Choroid plexus epithelial cell (primary cell): Measurements from ENCODE around the gene SGSM2.
A peak's percentile ranks its signal among the peaks of the same experiment; 100 is the strongest.

Source experiments
- DNase-seq: peaks from one replicate; pipeline ENCODE4 v3.0.0-alpha.2; 2010; ENCODE audit warnings: low read depth
- H3K4me3 ChIP-seq: 2 replicates; pipeline ENCODE4 v1.5.1; 2011; ENCODE audit warnings: low read depth, mild to moderate bottlenecking, control low read depth, low read length, moderate library complexity
- TF ChIP-seq, protein P1 (sequence below): conservative IDR thresholded peaks from 2 replicates; pipeline ENCODE4 v1.5.1; 2011; ENCODE audit warnings: low read depth, mild to moderate bottlenecking, control low read depth, inconsistent platforms, low read length, moderate library complexity

The SGSM2 gene

DNA sequence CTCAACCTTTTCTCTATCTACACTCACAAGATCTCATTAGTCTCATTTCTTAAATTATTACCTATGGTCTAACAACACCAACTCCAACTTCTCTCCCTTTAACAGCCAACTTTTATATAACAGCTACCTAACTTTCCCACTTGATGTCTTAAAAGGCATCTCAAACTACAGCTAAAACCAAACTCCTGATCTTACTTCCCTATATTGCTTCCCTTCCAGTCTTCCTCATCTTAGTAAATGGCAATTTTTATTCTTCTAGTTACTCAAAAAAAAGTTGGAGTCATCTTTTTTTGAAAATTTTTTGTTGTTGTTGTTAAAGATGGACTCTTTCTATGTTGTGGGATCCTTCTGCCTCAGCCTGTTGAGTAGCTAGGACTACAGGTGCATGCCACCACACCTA, 18.2 kb upstream of the SGSM2 start:
- TF ChIP-seq, protein P1, sequence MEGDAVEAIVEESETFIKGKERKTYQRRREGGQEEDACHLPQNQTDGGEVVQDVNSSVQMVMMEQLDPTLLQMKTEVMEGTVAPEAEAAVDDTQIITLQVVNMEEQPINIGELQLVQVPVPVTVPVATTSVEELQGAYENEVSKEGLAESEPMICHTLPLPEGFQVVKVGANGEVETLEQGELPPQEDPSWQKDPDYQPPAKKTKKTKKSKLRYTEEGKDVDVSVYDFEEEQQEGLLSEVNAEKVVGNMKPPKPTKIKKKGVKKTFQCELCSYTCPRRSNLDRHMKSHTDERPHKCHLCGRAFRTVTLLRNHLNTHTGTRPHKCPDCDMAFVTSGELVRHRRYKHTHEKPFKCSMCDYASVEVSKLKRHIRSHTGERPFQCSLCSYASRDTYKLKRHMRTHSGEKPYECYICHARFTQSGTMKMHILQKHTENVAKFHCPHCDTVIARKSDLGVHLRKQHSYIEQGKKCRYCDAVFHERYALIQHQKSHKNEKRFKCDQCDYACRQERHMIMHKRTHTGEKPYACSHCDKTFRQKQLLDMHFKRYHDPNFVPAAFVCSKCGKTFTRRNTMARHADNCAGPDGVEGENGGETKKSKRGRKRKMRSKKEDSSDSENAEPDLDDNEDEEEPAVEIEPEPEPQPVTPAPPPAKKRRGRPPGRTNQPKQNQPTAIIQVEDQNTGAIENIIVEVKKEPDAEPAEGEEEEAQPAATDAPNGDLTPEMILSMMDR: no peak
- no peak for DNase-seq
- no peak overlapping the region for H3K4me3 ChIP-seq

GRCh38 chr17:2321399-2321798, 15.9 kb upstream of the SGSM2 start:
- TF ChIP-seq, protein P1: no peak
- no peak for DNase-seq
- H3K4me3 ChIP-seq: no peak overlapping the region

DNA sequence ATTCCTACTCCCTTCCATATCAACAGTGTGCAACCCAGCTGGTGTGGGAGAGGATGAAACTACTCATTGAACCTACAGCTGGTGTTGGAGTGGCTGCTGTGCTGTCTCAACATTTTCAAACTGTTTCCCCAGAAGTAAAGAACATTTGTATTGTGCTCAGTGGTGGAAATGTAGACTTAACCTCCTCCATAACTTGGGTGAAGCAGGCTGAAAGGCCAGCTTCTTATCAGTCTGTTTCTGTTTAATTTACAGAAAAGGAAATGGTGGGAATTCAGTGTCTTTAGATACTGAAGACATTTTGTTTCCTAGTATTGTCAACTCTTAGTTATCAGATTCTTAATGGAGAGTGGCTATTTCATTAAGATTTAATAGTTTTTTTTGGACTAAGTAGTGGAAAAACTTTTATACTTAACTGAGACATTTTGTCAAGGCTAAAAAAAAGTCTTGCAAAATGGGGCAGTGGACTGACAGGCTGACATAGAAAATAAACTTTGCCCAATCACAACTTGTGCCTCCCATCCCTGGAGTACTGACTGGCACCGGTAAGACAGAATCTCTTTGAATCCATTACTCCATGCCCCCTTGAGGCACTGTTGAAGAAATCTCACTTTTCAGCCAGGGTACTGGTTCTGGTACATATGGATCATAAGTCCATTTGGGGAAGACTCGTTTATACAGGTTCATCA, 13.5 kb upstream of the SGSM2 start:
- TF ChIP-seq, protein P1: no peak
- no peak for DNase-seq
- H3K4me3 ChIP-seq: no peak overlapping the region

- no peak for DNase-seq
- TF ChIP-seq, protein P1: no peak
- no peak overlapping the region for H3K4me3 ChIP-seq
Measured at GRCh38 chr17:2331303-2331702, 6.0 kb upstream of the SGSM2 start.

GRCh38 chr17:2335726-2336214, 1.5 kb upstream of the SGSM2 start:
- TF ChIP-seq, protein P1: no peak
- no peak for DNase-seq
- peak overlapping the region; percentile 71 for H3K4me3 ChIP-seq

- DNase-seq: peak; percentile 93
- TF ChIP-seq, protein P1: peak; percentile 38
- H3K4me3 ChIP-seq: peak within 1 kb of the TSS; percentile 71
Measured at GRCh38 chr17:2336215-2336851, 968 bp upstream of the SGSM2 start, which contains the start of gene TSR1. TSR1 (minus strand) TSS chr17:2336457; CDS start chr17:2336427, 30 bp downstream.
